H1 (cell line): ENCODE measurements around the gene ALAS1. TPM values are rescaled to one million over a fixed set of nuclear protein-coding genes. Genes with fewer than 3 reads are reported as not detected.

Experiments used
- SIN3A ChIP-seq, 2 experiments: IDR thresholded peaks in 1 of 2; conservative IDR thresholded peaks in 1 of 2; 2 replicates each; pipeline ENCODE4 v1.6.1; 2011 to 2012; ENCODE audit warnings: low read length in 2 of 2, improper control_type of control experiment in 1 of 2, low read depth in 1 of 2, mild to moderate bottlenecking in 1 of 2
- polyA plus RNA-seq, 7 experiments: library from polyadenylated mRNA; depleted of rRNA in 3 of 7; stranded (reverse) in 5 of 7; unstranded in 2 of 7; fragments of >200 nt in 5 of 7; fragments of 200-250 nt in 2 of 7; gene quantifications; 1 replicate in 5 of 7; 2 replicates in 1 of 7; 4 replicates in 1 of 7; pipeline versions ENCODE4 v1.2.1 to v1.2.3, GENCODE V29; 2011 to 2013; ENCODE audit warnings: missing spikeins in 2 of 7, mixed read lengths in 2 of 7
- total RNA-seq: library from RNA; stranded (reverse); fragmentation: NEBNext Ultra II Directional; extraction: Animal tissue kit (Norgen Biotek cat#: 25700); gene quantifications from 2 replicates; pipeline ENCODE4 v1.2.1, GENCODE V29; 2021
- TF ChIP-seq, protein P1 (sequence below): fragments of 300-600 bp; sonication (generic); IDR thresholded peaks from 2 replicates; pipeline ENCODE4 v1.7.1; 2012; ENCODE audit warnings: low read length, moderate library complexity, mild to moderate bottlenecking, inconsistent platforms; ENCODE audit not compliant: insufficient replicate concordance
- TF ChIP-seq, protein P2 (sequence below): IDR thresholded peaks from 2 replicates; pipeline ENCODE4 v1.6.1; 2012; ENCODE audit warnings: inconsistent platforms

Gene ALAS1
- total and polyA plus RNA-seq, 2 of the 8 experiments (the other 6 are each of a cell fraction or from before 2014, with no cell fraction given) = 45.9 to 84.4 TPM

DNA sequence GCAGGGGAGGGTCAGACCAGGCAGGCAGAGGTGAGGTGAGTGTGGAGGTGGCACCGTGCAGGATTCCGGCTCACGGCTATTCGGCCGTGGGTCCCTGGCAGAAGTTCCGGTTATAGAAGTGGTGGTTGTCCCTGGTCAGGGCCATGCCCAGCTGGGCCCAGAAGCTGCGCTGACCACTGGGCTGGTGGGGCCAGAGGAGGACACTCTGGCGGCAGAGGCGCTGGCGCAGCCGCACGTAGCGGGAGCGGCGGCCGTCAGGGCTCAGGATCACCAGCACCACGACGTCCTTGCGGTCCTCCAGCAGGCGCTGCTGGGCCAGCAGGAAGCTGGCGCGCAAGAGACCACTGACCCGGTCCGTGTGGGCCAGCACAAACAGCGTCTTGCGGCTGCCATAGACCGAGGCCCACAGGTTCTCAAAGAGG lies 23.2 kb downstream of the ALAS1 start (continued):
- TF ChIP-seq, protein P1, sequence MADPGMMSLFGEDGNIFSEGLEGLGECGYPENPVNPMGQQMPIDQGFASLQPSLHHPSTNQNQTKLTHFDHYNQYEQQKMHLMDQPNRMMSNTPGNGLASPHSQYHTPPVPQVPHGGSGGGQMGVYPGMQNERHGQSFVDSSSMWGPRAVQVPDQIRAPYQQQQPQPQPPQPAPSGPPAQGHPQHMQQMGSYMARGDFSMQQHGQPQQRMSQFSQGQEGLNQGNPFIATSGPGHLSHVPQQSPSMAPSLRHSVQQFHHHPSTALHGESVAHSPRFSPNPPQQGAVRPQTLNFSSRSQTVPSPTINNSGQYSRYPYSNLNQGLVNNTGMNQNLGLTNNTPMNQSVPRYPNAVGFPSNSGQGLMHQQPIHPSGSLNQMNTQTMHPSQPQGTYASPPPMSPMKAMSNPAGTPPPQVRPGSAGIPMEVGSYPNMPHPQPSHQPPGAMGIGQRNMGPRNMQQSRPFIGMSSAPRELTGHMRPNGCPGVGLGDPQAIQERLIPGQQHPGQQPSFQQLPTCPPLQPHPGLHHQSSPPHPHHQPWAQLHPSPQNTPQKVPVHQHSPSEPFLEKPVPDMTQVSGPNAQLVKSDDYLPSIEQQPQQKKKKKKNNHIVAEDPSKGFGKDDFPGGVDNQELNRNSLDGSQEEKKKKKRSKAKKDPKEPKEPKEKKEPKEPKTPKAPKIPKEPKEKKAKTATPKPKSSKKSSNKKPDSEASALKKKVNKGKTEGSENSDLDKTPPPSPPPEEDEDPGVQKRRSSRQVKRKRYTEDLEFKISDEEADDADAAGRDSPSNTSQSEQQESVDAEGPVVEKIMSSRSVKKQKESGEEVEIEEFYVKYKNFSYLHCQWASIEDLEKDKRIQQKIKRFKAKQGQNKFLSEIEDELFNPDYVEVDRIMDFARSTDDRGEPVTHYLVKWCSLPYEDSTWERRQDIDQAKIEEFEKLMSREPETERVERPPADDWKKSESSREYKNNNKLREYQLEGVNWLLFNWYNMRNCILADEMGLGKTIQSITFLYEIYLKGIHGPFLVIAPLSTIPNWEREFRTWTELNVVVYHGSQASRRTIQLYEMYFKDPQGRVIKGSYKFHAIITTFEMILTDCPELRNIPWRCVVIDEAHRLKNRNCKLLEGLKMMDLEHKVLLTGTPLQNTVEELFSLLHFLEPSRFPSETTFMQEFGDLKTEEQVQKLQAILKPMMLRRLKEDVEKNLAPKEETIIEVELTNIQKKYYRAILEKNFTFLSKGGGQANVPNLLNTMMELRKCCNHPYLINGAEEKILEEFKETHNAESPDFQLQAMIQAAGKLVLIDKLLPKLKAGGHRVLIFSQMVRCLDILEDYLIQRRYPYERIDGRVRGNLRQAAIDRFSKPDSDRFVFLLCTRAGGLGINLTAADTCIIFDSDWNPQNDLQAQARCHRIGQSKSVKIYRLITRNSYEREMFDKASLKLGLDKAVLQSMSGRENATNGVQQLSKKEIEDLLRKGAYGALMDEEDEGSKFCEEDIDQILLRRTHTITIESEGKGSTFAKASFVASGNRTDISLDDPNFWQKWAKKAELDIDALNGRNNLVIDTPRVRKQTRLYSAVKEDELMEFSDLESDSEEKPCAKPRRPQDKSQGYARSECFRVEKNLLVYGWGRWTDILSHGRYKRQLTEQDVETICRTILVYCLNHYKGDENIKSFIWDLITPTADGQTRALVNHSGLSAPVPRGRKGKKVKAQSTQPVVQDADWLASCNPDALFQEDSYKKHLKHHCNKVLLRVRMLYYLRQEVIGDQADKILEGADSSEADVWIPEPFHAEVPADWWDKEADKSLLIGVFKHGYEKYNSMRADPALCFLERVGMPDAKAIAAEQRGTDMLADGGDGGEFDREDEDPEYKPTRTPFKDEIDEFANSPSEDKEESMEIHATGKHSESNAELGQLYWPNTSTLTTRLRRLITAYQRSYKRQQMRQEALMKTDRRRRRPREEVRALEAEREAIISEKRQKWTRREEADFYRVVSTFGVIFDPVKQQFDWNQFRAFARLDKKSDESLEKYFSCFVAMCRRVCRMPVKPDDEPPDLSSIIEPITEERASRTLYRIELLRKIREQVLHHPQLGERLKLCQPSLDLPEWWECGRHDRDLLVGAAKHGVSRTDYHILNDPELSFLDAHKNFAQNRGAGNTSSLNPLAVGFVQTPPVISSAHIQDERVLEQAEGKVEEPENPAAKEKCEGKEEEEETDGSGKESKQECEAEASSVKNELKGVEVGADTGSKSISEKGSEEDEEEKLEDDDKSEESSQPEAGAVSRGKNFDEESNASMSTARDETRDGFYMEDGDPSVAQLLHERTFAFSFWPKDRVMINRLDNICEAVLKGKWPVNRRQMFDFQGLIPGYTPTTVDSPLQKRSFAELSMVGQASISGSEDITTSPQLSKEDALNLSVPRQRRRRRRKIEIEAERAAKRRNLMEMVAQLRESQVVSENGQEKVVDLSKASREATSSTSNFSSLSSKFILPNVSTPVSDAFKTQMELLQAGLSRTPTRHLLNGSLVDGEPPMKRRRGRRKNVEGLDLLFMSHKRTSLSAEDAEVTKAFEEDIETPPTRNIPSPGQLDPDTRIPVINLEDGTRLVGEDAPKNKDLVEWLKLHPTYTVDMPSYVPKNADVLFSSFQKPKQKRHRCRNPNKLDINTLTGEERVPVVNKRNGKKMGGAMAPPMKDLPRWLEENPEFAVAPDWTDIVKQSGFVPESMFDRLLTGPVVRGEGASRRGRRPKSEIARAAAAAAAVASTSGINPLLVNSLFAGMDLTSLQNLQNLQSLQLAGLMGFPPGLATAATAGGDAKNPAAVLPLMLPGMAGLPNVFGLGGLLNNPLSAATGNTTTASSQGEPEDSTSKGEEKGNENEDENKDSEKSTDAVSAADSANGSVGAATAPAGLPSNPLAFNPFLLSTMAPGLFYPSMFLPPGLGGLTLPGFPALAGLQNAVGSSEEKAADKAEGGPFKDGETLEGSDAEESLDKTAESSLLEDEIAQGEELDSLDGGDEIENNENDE = no peak
- TF ChIP-seq, protein P2, sequence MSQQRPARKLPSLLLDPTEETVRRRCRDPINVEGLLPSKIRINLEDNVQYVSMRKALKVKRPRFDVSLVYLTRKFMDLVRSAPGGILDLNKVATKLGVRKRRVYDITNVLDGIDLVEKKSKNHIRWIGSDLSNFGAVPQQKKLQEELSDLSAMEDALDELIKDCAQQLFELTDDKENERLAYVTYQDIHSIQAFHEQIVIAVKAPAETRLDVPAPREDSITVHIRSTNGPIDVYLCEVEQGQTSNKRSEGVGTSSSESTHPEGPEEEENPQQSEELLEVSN = no peak
- no peak for TF ChIP-seq SIN3A (conservative IDR thresholded peaks at IDR 0.05 in 1 of 2, IDR thresholded peaks at IDR 0.05 in 1 of 2; ENCODE audit: low read depth in 1 of 2, low read length in 2 of 2)
